SK-N-SH treated with all-trans-retinoic acid at 6 μM for 48 hours (cell line): ENCODE data around the gene PIBF1.

Source experiments
- ATAC-seq: fragments of 200-7000 bp; cut with Tn5 transposase; 3 replicates; pipeline ENCODE4 v1.9.1; 2020; ENCODE audit warnings: mild to moderate bottlenecking, moderate library complexity
- ARNTL ChIP-seq: fragments of 450-650 bp; formaldehyde crosslinking; IDR thresholded peaks from 2 replicates; pipeline ENCODE4 v1.5.0; 2020; ENCODE audit warnings: low read depth, mild to moderate bottlenecking, moderate library complexity, borderline replicate concordance
- BACH2 ChIP-seq: fragments of 250-450 bp; sonication (Bioruptor Pico); IDR thresholded peaks from 2 replicates; pipeline ENCODE4 v1.9.0; 2021; ENCODE audit warnings: mild to moderate bottlenecking, borderline replicate concordance
- CSDC2 ChIP-seq: fragments of 250-450 bp; sonication (Bioruptor Pico); IDR thresholded peaks from 2 replicates; pipeline ENCODE4 v1.5.0; 2020; ENCODE audit warnings: mild to moderate bottlenecking, moderate library complexity
- GLIS3 ChIP-seq: fragments of 250-450 bp; sonication (Bioruptor Pico); IDR thresholded peaks from 2 replicates; pipeline ENCODE4 v1.5.0; 2020; ENCODE audit warnings: mild to moderate bottlenecking, moderate library complexity
- ISL1 ChIP-seq: fragments of 250-450 bp; sonication (Bioruptor Pico); IDR thresholded peaks from 2 replicates; pipeline ENCODE4 v2.1.2; 2022; ENCODE audit warnings: mild to moderate bottlenecking, moderate library complexity
- OSR1 ChIP-seq: fragments of 250-450 bp; sonication (Bioruptor Pico); IDR thresholded peaks from 2 replicates; pipeline ENCODE4 v1.8.0; 2022; ENCODE audit warnings: moderate library complexity, mild to moderate bottlenecking, inconsistent platforms
- PPARA ChIP-seq: fragments of 250-450 bp; sonication (Bioruptor Pico); IDR thresholded peaks from 2 replicates; pipeline ENCODE4 v1.5.0; 2020; ENCODE audit warnings: mild to moderate bottlenecking, borderline replicate concordance
- SNAI2 ChIP-seq: fragments of 250-450 bp; sonication (Bioruptor Pico); IDR thresholded peaks from 2 replicates; pipeline ENCODE4 v1.5.0; 2020; ENCODE audit warnings: mild to moderate bottlenecking, moderate library complexity
- TCF4 ChIP-seq: fragments of 250-450 bp; sonication (Bioruptor Pico); IDR thresholded peaks from 2 replicates; pipeline ENCODE4 v1.8.0; 2021; ENCODE audit warnings: mild to moderate bottlenecking, moderate library complexity, borderline replicate concordance
- TSHZ2 ChIP-seq: fragments of 250-450 bp; sonication (Bioruptor Pico); IDR thresholded peaks from 2 replicates; pipeline ENCODE4 v1.5.0; 2020; ENCODE audit warnings: mild to moderate bottlenecking, moderate library complexity
- ZC3H10 ChIP-seq: fragments of 250-450 bp; sonication (Bioruptor Pico); IDR thresholded peaks from 2 replicates; pipeline ENCODE4 v1.5.1; 2021; ENCODE audit warnings: mild to moderate bottlenecking, moderate library complexity
- ZFP3 ChIP-seq: fragments of 250-450 bp; sonication (Bioruptor Pico); IDR thresholded peaks from 2 replicates; pipeline ENCODE4 v1.5.0; 2020; ENCODE audit warnings: mild to moderate bottlenecking, moderate library complexity
- ZFP30 ChIP-seq: fragments of 450-650 bp; formaldehyde crosslinking; IDR thresholded peaks from 2 replicates; pipeline ENCODE4 v1.5.0; 2022; ENCODE audit warnings: mild to moderate bottlenecking, moderate library complexity
- ZNF565 ChIP-seq: fragments of 450-650 bp; formaldehyde crosslinking; conservative IDR thresholded peaks from 2 replicates; pipeline ENCODE4 v1.5.0; 2020; ENCODE audit warnings: low read depth, mild to moderate bottlenecking, moderate library complexity
- ZNF8 ChIP-seq: fragments of 450-650 bp; formaldehyde crosslinking; IDR thresholded peaks from 2 replicates; pipeline ENCODE4 v1.5.0; 2020; ENCODE audit warnings: mild to moderate bottlenecking, moderate library complexity
- TF ChIP-seq, protein P1 (sequence below): fragments of 250-450 bp; sonication (Bioruptor Pico); IDR thresholded peaks from 2 replicates; pipeline ENCODE4 v1.5.1; 2021; ENCODE audit warnings: mild to moderate bottlenecking, moderate library complexity
- TF ChIP-seq, protein P2 (sequence below): fragments of 250-450 bp; sonication (Bioruptor Pico); IDR thresholded peaks from 2 replicates; pipeline ENCODE4 v1.8.0; 2020; ENCODE audit warnings: mild to moderate bottlenecking, moderate library complexity, borderline replicate concordance

Gene PIBF1

DNA sequence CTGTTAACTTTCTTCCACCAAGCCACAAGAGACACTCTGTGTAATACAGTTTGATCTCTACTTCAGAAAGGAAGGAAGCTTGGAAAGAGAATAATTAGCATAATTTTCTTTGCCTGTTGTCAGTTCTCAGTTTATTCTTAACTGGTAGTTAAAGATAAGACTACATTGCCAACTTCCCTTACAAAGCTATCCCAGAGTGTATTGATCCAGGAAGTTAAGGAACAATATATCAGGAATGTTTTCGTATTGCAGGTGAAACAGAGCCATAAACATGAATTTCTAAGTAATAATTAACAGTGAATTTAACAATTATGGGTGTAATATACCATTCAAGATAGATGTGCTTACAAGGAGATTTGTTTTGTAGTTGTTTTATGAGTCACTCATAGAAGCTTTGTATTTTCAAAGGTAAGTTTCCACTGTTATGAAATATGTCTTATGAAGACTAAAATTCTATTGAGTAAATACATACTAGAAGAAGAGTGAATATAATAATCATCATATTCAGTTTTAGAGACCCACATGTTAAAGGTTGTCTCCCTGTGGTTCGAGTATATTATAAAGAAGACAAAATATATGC, 188.5 kb downstream of the PIBF1 start:
- no peak for ATAC-seq
- TF ChIP-seq ZNF8 (no peak), ZFP30 (CRISPR knock-in tag) (no peak), ARNTL (no peak), ISL1 (CRISPR knock-in tag) (no peak)

DNA sequence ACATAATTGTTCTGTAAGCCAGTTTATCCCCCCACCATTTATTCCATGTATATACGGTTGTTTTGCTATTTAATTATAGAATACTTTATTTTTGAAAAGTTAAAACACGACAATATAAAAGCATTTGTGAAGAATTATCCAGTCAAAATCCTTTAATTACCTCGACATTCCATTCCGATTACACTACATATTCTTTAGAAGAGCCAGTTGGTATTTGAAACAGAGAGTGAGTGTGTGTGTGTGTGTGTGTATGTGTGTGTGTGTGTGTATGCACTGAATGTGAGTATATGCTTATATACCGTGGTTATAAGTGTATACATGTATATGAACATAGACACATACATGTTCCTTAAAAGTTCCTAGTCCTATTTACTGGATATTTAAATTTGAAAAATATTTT, 189.0 kb downstream of the PIBF1 start:
- no peak for TF ChIP-seq TSHZ2 (CRISPR knock-in tag)
- TF ChIP-seq, protein P1, sequence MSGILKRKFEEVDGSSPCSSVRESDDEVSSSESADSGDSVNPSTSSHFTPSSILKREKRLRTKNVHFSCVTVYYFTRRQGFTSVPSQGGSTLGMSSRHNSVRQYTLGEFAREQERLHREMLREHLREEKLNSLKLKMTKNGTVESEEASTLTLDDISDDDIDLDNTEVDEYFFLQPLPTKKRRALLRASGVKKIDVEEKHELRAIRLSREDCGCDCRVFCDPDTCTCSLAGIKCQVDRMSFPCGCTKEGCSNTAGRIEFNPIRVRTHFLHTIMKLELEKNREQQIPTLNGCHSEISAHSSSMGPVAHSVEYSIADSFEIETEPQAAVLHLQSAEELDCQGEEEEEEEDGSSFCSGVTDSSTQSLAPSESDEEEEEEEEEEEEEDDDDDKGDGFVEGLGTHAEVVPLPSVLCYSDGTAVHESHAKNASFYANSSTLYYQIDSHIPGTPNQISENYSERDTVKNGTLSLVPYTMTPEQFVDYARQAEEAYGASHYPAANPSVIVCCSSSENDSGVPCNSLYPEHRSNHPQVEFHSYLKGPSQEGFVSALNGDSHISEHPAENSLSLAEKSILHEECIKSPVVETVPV (CRISPR knock-in tag) = no peak
- TF ChIP-seq ZFP3 = no peak
- TF ChIP-seq, protein P2, sequence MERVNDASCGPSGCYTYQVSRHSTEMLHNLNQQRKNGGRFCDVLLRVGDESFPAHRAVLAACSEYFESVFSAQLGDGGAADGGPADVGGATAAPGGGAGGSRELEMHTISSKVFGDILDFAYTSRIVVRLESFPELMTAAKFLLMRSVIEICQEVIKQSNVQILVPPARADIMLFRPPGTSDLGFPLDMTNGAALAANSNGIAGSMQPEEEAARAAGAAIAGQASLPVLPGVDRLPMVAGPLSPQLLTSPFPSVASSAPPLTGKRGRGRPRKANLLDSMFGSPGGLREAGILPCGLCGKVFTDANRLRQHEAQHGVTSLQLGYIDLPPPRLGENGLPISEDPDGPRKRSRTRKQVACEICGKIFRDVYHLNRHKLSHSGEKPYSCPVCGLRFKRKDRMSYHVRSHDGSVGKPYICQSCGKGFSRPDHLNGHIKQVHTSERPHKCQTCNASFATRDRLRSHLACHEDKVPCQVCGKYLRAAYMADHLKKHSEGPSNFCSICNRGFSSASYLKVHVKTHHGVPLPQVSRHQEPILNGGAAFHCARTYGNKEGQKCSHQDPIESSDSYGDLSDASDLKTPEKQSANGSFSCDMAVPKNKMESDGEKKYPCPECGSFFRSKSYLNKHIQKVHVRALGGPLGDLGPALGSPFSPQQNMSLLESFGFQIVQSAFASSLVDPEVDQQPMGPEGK (CRISPR knock-in tag) = no peak
- TF ChIP-seq ZC3H10 (CRISPR knock-in tag) = no peak
- TF ChIP-seq ISL1 (CRISPR knock-in tag) = no peak; the same call in 1 of the 2 replicates
- no peak for TF ChIP-seq SNAI2 (CRISPR knock-in tag)
- TF ChIP-seq GLIS3 (CRISPR knock-in tag) = no peak
- no peak for TF ChIP-seq TCF4 (CRISPR knock-in tag)
- TF ChIP-seq ARNTL = no peak
- TF ChIP-seq ZNF565 (CRISPR knock-in tag) = no peak
- no peak for ATAC-seq

DNA sequence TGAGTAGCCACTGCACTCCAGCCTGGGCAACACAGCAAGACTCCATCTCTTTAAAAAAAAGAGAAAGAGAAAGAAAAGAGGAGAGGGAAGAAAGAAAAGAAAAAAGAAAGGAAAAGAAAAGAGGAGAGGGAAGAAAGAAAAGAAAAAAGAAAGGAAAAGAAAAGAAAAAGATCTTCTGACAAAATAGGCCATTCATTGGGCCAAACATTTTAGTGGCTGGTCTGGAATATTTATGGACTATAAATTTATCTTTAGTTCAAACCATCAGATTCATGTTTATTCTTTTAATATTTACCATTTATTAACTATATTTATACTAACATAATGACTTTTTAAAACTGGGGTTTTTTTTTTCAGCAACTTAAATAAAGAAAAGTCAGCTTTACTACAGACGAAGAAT, 191.3 kb downstream of the PIBF1 start:
- no peak for TF ChIP-seq ZFP30 (CRISPR knock-in tag)
- no peak for TF ChIP-seq ZNF8
- no peak for TF ChIP-seq ZNF565 (CRISPR knock-in tag)
- TF ChIP-seq ARNTL = no peak
- no peak for TF ChIP-seq GLIS3 (CRISPR knock-in tag)
- TF ChIP-seq, protein P1 (CRISPR knock-in tag) = no peak
- TF ChIP-seq, protein P2 (CRISPR knock-in tag) = no peak
- TF ChIP-seq CSDC2 (CRISPR knock-in tag) = no peak
- TF ChIP-seq BACH2 (CRISPR knock-in tag) = no peak
- no peak for ATAC-seq

- TF ChIP-seq ISL1 (CRISPR knock-in tag) (no peak), PPARA (CRISPR knock-in tag) (no peak), TCF4 (CRISPR knock-in tag) (no peak), SNAI2 (CRISPR knock-in tag) (no peak), OSR1 (CRISPR knock-in tag) (no peak), TSHZ2 (CRISPR knock-in tag) (no peak)
- TF ChIP-seq, protein P1 (CRISPR knock-in tag) = no peak
- ATAC-seq = 0 out of 3 replicates have a peak, but pooled peaks have one; percentile 28
Measured at GRCh38 chr13:72983085-72983768, 201.3 kb downstream of the PIBF1 start.
